ENCODE results near the gene PRKCSH.
"Not testable (repeated sequence)": the region's sequence is repeated elsewhere in the genome, so short reads cannot be mapped to it uniquely, and the experiment has no call there.

Gene PRKCSH, protein sequence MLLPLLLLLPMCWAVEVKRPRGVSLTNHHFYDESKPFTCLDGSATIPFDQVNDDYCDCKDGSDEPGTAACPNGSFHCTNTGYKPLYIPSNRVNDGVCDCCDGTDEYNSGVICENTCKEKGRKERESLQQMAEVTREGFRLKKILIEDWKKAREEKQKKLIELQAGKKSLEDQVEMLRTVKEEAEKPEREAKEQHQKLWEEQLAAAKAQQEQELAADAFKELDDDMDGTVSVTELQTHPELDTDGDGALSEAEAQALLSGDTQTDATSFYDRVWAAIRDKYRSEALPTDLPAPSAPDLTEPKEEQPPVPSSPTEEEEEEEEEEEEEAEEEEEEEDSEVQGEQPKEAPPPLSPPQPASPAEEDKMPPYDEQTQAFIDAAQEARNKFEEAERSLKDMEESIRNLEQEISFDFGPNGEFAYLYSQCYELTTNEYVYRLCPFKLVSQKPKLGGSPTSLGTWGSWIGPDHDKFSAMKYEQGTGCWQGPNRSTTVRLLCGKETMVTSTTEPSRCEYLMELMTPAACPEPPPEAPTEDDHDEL

GRCh38 chr19:11435057-11435832 is at the start of gene PRKCSH, which contains the start of gene ODAD3:
Gene PRKCSH, plus strand, starts transcription at chr19:11435635. Its CDS starts 483 bp downstream, at chr19:11436118.
Gene ODAD3, minus strand, starts transcription at chr19:11435121. Its CDS starts 105 bp downstream, at chr19:11435016.
- DNase-seq: peak; percentile 98

GRCh38 chr19:11387162-11388034 is 48.0 kb upstream of the PRKCSH start:
- DNase-seq: no peak

DNA sequence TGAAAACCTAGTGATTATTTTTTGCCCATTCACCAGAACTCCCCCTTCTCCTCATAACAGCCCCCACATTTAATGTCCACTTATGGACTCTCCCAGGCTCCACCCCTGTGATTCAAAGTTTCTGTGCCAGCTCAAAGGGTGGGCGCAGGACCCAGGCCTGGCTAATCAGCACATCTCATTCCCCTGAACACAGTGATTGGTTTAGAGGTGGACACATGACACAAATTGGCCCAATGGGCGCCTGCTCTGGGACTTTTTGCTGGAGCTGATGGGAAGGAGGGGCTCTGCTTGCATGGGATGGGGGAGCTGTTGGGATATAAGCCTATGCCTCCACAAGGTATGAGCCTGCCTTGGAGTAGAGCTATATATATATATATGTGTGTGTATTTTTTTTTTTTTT is 45.1 kb upstream of the PRKCSH start:
- DNase-seq: no peak

- DNase-seq: no peak
Observed at GRCh38 chr19:11390933-11391680, 44.3 kb upstream of the PRKCSH start.

DNA sequence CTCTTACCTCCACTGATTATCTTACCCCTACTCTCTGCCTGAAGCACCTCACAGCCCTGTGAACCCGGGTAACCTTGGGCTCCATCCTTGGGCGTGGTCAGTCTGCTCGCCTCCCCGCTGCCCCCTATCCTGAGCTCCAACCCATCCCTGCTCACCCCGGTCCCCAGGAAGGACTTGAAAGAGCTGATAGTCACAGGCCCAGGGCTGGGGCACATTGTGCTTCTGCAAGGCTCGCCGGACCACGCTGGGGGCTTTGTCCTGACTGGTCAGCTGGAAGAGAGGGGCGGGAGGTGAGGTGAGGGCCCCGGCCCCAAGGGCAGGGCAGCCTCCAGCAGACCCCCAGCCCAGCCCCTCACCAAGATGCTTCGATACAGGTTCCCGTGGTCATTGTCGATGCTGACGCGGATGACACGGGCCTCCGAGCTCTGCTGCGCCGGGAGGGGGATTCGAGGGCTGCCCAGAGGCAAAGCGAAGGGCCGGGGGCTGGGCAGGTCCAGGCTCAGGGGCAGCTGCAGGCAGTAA is 38.3 kb upstream of the PRKCSH start:
- DNase-seq: no peak

GRCh38 chr19:11399667-11400066 is 35.8 kb upstream of the PRKCSH start:
- DNase-seq: no peak

DNA sequence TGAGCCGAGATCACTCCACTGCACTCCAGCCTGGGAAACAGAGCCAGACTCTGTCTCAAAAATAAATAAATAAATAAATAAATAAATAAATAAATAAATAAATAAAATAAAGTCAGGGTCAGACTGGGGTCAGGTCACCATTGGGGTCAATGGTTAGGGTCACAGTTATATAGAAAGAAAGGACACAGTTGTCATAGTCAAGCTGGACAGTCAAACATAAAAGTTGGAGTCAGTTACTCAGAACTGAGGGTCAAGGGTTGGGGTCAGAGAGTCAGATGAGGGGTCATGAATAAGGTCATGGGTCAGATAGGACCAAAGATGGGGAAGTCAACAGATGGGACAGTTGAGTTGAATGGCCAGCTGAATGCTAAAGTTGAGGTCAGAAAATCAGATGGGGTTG is 34.6 kb upstream of the PRKCSH start:
- DNase-seq: no peak

GRCh38 chr19:11401808-11402543 is 33.5 kb upstream of the PRKCSH start:
- no peak for DNase-seq

- DNase-seq: no peak
Observed at GRCh38 chr19:11404588-11405222, 30.7 kb upstream of the PRKCSH start.

GRCh38 chr19:11405846-11406643 is 29.4 kb upstream of the PRKCSH start:
- DNase-seq: peak; percentile 58

- DNase-seq: not testable (repeated sequence)
Observed at GRCh38 chr19:11406703-11407236, 28.7 kb upstream of the PRKCSH start.

- DNase-seq: no peak
Observed at GRCh38 chr19:11408591-11408990, 26.8 kb upstream of the PRKCSH start.

DNA sequence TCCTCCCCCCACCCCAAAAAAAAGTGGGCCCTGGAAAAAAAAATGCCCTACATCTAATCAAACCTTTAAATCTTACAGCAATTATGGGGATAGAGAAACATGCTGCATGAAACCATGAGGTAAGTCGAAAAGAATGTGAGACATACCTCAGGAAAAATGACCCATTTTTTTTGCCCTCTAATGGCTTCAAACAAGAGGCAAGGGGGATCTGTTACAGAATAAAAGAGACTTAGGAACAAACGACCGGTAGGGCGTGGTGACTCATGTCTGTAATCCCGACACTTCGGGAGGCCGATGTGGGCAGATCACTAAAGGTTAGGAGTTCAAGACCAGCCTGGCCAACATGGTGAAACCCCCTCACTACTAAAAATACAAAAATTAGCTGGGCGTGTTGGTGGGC is 24.8 kb upstream of the PRKCSH start:
- no peak for DNase-seq

DNA sequence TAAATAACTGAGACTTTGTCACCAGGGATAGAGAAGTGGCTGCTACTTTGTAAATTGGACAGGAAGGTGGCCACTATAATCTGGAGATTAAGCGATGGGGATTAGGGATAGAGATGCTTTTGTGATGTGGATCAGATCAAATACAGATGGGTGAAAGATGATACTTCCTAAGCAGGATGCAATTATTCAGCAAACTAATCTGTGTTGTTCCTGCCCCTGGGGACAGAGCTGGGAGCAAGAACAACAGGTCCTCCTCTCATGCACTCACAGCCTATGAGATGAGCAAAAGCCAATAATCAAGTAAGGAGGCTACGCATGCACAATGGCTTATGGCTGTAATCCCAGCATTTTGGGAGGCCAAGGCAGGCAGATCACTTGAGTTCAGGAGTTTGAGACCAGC is 20.9 kb upstream of the PRKCSH start:
- DNase-seq: no peak

DNA sequence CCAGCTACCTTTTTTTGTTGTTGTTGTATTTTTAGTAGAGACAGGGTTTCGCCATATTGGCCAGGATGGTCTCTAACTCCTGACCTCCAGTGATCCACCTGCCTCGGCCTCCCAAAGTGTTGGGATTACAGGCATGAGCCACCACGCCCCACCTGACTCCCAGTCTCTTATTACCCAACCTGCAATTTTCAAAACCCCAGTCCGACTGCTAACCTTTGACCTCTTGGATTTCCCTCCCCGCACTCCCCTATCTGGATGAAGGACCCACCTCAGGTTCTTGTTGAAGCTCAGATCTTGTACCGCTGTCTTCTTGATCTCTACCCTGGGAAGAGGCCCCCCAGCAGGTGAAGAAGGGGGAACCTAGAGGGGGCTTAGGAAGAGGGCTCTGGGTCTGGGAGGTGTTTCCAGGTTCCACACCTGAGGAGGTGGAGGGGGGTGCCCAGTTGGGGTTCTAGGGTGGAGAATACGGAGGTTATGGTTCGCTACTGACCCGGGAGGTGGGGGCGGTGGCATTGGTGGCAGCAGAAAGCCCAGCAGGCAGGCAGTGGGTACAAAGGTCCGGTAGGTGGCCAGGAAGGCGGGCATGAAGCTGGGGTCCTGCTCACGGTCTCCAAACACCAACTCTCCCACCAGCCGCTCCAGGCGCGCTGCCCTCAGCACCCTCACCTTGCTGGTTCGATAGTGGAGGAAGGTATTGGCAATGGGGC is 18.9 kb upstream of the PRKCSH start:
- no peak for DNase-seq

DNA sequence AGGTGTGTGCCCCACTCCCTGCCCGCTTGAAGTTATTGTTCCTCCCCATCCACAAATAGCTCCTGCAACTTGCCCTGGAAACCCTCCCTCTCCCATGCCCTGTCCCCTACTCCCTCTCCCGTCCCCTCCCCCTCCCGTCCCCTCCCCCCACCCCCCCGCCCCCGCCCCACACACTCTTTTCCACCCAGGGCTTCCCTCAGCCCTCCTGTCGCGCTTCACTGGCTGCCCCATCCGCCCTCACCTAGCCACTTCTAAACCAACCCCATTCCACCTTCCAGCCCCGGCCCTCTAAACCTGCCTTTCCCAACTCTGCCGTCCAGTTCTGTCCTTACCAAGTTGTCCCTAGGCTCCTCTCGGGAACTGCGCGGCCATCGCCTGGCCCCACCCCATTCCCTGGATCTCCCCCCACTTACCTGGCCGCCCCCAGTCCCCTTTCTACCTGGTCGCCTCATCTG is 17.3 kb upstream of the PRKCSH start:
- no peak for DNase-seq

DNA sequence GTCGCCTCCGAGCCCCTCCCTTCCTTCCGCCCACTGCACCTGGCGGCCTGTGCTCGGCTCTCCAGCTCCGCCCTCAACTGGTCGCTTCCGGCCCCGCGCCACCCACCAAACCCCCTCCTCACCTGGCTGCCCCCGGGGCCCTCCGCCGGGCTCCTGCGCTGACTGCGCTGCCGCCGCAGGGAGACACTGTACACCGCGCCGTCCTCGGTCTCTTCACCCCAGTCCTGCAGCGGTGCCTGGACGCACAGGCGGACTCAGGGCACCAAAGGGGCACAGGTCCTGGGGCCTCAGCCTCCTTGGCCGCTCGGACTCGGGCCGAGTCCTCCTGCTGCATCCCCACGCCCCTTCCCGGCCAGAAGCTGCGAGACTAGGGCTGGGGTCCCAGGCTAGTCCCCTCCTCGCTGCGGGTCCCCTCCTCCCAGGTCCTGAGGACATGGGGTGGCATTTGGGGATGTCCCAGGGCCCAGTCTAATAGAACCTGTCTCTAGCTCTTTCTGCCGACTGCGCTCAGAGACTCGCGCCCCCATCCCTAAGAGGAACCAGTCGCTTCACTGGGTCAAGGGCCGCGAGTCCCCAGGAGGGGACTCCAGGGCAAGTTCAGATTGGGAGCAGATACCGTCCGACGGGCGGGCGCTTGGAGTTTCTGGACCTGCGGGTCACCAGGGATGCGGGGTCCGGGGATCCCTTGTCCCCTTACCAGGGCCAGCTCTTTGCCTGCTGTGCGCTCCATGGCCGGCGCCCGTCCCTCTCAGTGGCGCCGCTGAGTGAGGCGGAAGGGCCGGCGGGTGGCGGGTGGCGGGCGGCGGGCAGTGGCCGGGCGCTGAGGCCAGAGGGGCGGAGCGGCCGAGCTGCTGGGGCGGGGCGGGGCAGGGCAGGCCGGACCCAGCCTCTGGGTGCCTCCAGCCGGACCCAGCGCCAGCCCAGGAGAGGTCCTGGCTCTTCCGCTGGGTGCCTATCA is 16.6 kb upstream of the PRKCSH start, which contains the start of gene RGL3:
RGL3 (minus strand) TSS at position 766 of the 958 bp plus-strand sequence; CDS start at position 730, 36 bp downstream.
- DNase-seq: no peak

Data from activated naive CD4-positive, alpha-beta T cell treated with anti-CD3 and anti-CD28 coated beads, Interleukin-2, amount 50 U/mL, for 16 hours (primary cell).